ENCODE data around the gene POLR2E.

POLR2E gene

GRCh38 chr19:1103132-1103707 lies 8.0 kb upstream of the POLR2E start:
- in situ Hi-C loops (cut with MboI; ENCODE audit: low pct_unique_long_range_greater_than_20kb, low sequenced_read_pairs), result no loop called here
- no peak for DNase-seq

DNA sequence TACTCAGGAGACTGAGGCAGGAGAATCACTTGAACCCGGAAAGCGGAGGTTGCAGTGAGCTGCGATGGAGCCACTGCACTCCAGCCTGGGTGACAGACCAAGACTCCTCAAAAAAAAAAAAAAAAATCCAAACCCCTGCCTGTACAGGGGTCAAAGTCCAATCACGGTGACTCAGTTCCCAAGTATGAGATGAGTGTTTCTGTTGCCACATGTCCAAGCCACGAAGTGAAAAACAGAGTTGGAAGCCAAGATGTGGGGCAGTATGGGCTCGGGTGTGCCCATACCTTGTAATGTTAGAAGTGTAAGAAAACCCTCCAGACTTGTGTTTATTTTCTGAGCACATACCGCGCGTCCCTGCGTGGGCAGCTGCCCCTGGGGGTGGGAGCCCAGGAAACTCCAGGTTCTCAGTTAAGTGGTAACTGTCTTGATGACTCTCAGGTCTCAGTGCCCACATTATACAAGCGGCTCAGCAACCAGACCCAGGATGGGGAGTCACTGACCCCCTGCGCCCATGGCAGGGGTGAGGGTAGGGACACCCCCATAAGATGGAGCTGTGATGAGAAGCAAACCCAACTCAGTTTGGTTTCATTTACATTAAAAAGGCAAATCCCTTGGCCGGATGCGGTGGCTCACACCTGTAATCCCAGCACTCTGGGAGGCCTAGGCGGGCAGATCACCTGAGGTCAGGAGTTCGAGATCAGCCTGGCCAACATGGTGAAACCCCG lies 7.4 kb upstream of the POLR2E start:
- in situ Hi-C loops (cut with MboI; ENCODE audit: low pct_unique_long_range_greater_than_20kb, low sequenced_read_pairs), result no loop called here
- DNase-seq, result no peak

DNA sequence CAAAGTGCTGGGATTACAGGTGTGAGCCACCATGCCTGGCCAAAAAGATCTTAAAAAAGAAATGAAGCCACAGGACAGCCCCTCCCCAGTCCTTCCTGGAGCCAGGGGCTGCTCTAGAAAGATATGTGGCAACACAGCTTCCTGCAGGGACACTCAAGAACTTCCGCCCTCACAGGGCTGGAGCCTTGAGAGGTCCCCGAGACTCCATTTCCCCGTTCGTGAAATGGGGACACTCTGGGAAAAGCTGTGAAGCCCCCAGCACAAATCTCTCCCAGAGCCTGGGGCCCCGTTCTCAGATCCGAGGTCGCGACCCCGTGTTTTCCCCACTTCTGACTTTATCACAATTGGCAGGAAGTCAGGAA lies 6.1 kb upstream of the POLR2E start:
- peak; percentile 88 for DNase-seq
- in situ Hi-C loops (cut with MboI; ENCODE audit: low pct_unique_long_range_greater_than_20kb, low sequenced_read_pairs), result no loop called here

- DNase-seq, result no peak
- in situ Hi-C loops (cut with MboI; ENCODE audit: low pct_unique_long_range_greater_than_20kb, low sequenced_read_pairs), result no loop called here
These were observed 3.2 kb upstream of the POLR2E start for GRCh38 chr19:1098177-1099051.

- DNase-seq, result no peak
These were observed 2.6 kb upstream of the POLR2E start for GRCh38 chr19:1097810-1098176.

GRCh38 chr19:1094655-1094977 lies 559 bp downstream of the POLR2E start:
- in situ Hi-C loops (cut with MboI; ENCODE audit: low pct_unique_long_range_greater_than_20kb, low sequenced_read_pairs), result no loop called here
- DNase-seq, result no peak

More at GRCh38 chr19:1097810-1098176, 2.6 kb upstream of the POLR2E start:
- in situ Hi-C loops (cut with MboI; ENCODE audit: low pct_unique_long_range_greater_than_20kb, low sequenced_read_pairs), result no loop called here

DNA sequence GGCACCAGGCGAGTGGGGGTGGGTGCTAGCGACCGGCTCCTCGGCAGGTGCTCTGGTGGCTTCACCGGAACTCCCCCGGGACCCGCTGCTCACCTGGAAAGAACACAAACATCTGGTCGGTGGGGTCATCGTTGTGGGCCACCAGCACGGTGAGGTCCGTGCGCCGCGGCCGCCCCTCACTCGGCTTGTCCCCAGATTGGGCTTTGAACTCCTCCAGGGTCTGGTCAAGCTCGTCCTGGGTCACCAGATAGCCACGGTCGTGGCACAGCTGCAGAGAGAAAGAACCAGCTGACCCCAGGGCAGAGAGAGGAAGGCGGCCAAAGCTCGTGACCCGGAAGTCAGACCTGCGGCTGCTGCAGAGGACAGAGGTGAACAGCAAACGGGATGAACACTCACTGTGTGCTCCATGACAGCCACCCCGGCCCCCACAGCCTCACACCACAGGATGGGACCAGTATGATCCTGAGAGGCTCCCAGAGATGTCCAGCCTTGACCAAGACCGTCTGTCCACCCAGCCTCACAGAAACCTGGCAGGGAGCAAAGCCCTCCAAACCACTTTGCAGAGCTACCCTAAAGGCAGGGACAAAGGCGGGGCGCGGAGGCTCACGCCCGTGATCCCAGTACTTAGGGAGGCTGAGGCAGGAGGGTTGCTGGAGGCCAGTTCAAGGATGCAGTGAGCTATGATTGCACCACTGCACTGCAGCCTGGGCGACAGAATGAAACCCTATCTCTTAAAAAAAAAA lies 1.2 kb downstream of the POLR2E start:
- in situ Hi-C loops (cut with MboI; ENCODE audit: low pct_unique_long_range_greater_than_20kb, low sequenced_read_pairs), result no loop called here
- no peak for DNase-seq

DNA sequence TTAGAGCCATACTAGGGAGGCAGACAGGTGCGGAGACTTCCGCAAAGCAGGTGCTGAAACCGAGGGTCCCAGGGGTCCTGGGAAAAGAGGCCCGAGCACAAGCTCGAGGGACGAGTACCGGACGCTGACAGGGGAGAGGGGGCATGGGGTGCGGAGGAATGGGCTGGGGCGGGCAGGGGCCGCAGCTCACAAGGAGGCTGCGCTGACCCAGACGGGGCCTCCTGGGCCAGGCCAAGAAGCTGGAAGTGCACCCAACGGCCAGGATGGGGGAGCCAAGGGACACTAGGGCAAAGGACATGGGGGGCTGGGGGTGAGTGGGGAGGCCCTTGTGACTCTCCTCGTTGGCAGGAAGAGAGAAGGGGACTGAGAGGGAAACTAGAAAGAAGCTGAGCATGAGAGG lies 1.8 kb downstream of the POLR2E start:
- no peak for DNase-seq
- in situ Hi-C loops (cut with MboI; ENCODE audit: low pct_unique_long_range_greater_than_20kb, low sequenced_read_pairs), result no loop called here

GRCh38 chr19:1091544-1092175 lies 3.5 kb downstream of the POLR2E start:
- in situ Hi-C loops (cut with MboI; ENCODE audit: low pct_unique_long_range_greater_than_20kb, low sequenced_read_pairs), result no loop called here

GRCh38 chr19:1090731-1091543 lies 4.2 kb downstream of the POLR2E start:
- in situ Hi-C loops (cut with MboI; ENCODE audit: low pct_unique_long_range_greater_than_20kb, low sequenced_read_pairs), result no loop called here
- DNase-seq, result no peak

More at GRCh38 chr19:1091544-1092175, 3.5 kb downstream of the POLR2E start:
- DNase-seq, result no peak

DNA sequence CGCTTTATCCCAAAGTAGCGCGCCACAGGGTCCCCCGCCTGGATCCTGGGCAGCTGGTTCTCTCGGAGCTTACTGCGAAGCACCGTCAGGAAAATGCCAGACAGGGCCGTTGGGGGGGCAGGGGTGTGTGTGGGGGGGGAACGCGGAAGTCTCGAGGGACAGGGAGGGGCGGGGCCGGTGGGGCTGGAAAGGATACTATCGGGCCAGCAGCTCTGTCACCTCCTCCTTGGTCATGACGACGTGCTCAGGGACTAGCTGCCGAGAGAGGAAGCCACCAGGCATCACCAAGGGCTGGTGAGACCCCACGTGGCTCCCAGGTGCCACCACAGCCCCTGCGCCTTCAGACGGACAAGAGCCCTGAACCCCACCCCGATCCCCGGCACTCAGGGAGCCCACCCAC lies 5.3 kb downstream of the POLR2E start:
- no peak for DNase-seq
- in situ Hi-C loops (cut with MboI; ENCODE audit: low pct_unique_long_range_greater_than_20kb, low sequenced_read_pairs), result no loop called here

- DNase-seq, result no peak
- in situ Hi-C loops (cut with MboI; ENCODE audit: low pct_unique_long_range_greater_than_20kb, low sequenced_read_pairs), result no loop called here
These were observed 5.9 kb downstream of the POLR2E start for GRCh38 chr19:1089126-1089771.

DNA sequence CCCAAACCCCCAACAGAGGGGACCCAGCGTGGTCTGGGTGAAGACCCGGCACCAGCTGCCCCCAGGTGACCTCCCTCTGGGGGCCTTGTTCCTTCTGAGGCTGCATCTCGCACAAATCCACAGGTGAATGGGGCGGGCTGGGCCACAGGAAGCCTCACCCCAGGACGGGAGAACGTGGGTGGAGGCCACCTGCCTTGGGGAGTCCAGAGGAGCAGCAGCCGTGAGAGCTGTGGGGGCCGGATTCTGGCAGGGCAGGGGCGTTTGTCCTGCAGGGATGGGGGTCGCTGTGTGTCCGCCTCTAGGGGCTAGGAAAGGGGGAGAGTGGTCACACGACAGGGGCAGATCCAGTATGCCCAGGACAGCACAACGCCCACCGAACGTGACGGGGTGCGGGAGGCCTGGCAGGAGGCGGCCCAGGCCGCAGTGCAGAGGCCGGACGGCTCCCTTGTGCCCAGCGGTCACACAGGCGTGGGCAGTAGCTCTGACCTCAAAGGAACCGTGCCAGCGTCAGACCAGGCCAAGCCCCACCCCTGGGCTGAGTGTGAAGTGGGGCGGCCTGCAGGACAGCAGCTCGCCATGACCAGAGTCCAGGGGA lies 6.7 kb downstream of the POLR2E start:
- in situ Hi-C loops (cut with MboI; ENCODE audit: low pct_unique_long_range_greater_than_20kb, low sequenced_read_pairs), result no loop called here
- DNase-seq, result no peak

DNA sequence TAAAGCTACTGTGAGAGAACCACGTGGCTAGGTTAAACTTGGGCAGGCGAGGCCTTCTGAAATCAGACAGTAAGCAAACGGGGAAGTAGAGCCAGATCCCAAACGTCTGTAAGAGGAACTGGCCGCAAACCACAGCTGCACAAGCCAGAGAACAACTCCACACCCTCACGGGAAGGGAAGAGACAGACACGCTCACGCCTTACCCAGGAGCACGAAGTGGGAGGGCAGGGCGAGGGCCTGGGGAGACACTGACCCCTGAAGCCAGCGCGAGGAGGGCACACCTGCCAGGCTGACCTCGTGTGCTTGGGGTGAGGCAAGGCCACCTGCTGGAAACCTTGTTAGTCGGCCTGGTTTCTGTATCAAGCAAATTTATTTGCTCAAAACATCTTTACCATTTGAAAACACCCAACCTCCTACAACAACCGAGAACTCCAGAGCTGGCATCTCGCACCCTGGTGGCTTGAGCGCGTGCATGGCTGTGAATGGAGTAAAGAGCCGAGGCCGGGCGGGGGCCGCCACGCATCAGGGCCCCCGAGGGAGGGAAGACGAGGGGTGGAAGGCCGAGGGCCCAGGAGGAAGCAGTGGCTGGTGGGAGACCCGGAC lies 7.3 kb downstream of the POLR2E start:
- in situ Hi-C loops (cut with MboI; ENCODE audit: low pct_unique_long_range_greater_than_20kb, low sequenced_read_pairs), result no loop called here
- peak; percentile 94 for DNase-seq

GRCh38 chr19:1086613-1087012 lies 8.6 kb downstream of the POLR2E start:
- DNase-seq, result no peak
- in situ Hi-C loops (cut with MboI; ENCODE audit: low pct_unique_long_range_greater_than_20kb, low sequenced_read_pairs), result no loop called here

DNA sequence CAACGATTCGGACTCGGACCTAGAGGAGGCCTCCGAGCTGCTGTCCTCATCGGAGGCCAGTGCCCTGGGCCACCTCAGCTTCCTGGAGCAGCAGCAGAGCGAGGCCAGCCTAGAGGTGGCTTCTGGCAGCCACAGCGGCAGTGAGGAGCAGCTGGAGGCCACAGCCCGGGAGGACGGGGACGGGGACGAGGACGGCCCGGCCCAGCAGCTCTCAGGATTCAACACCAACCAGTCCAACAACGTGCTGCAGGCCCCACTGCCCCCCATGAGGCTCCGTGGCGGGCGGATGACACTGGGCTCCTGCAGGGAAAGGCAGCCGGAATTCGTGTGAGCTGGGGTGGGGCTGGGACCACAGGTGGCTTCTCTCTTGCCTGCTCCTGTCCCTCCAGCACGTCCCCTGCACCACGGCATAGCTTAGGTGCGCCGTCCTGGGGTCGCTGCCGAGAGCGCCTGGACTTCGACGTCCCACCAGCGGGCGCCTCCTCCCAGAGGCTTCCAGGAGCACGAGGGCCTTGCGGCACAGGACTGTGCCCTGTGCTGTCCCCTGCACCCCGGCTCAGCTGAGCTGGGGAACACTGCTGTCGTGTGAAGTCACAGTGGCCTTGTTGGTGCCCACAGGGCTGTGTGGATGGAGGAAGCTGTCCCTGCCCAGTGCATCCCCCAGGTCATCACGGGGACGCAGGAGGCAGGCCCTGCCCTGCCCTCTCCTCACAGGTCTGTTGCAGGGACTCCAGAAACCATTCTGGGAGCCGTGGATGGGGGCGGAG lies 9.3 kb downstream of the POLR2E start:
- in situ Hi-C loops (cut with MboI; ENCODE audit: low pct_unique_long_range_greater_than_20kb, low sequenced_read_pairs), result no loop called here
- no peak for DNase-seq

Data from KBM-7 (cell line).